ENCODE measurements around the gene MED27. TPM values are rescaled to one million over a fixed set of nuclear protein-coding genes. Genes with fewer than 3 reads are reported as not detected.

Gene MED27
- polyA plus RNA-seq, 1 experiment, result 36.9 TPM

DNA sequence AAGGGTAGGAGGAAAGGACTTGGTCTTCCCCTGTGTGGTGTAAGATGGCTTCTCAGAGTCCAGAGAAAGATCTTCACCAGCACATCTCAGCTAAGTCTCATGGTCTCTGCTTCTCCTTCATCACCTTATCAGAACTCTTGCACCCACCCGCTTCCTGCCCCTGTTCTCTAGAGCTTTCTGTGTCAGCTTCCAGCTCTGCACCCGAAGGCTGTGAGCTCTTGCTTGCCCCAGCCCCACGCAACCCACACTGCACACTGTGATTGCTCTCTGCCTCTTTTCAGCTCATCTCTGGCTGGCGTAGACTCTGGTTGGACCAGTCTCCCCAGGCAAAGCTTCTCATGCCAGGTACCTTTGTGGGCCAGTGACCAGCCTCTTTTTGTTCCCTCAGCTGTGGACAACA lies 246.6 kb downstream of the MED27 start:
- CTCF ChIA-PET, result no interaction called here
- no peak for TF ChIP-seq CTCF (IDR thresholded peaks at IDR 0.05; ENCODE audit: insufficient read depth, low read depth, low read length)

DNA sequence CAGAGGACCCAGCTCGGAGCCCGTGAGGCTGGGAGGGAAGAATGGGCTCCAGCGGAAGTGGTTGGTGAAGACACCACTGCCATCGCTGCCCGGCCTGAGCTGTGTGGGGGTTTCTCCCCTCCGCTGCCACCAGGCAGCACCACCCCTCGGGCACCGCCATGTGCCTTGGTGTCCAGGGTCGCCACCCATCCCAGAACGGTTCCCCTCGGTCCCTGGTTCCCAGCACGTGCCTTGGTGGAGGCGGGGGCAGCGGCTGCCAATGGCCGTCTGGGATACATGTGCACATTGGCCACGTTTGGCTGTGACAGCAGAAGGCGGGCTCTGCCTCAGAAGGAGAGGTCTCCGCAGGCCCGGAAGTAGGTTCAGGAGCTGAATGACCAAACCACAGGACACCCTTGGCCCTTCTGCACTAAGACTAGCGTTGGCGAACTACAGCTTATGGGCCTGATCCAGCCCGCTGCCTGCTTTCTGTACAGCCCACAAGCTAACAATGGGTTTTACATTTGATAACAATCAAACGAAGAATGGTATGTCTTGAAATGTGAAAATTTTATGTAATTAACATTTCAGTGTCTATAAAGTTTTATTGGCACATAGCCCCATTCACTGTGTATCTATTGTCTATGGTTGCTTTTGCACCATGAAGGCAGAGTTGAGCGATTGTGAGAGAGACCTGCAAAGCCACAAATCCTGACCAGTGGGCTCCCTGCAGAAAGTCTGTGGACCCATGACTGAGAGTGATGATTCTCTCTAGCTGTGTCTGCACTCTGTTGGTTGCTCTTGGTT lies 248.1 kb downstream of the MED27 start:
- Histone ChIP-seq H3K4me3 (ENCODE audit: low read depth, low read length) (no peak overlapping the region), H3K27me3 (ENCODE audit: control insufficient read depth, insufficient read depth, low read length) (peaks cover 12% of the 10 kb centered on the region), H3K36me3 (ENCODE audit: control insufficient read depth, insufficient read depth, low read length) (no peaks in the 10 kb centered on the region)
- no peak for DNase-seq (ENCODE audit: low read depth)
- POLR2A ChIA-PET, result no interaction called here
- TF ChIP-seq CTCF (IDR thresholded peaks at IDR 0.05; ENCODE audit: insufficient read depth, low read depth, low read length), result no peak
- CTCF ChIA-PET, result no interaction called here

More for the DNA sequence above, 246.6 kb downstream of the MED27 start:
- Histone ChIP-seq H3K36me3 (ENCODE audit: control insufficient read depth, insufficient read depth, low read length) (no peaks in the 10 kb centered on the region), H3K4me3 (ENCODE audit: low read depth, low read length) (no peak overlapping the region), H3K27me3 (ENCODE audit: control insufficient read depth, insufficient read depth, low read length) (peaks cover 13% of the 10 kb centered on the region)
- POLR2A ChIA-PET, result no interaction called here
- no peak for DNase-seq (ENCODE audit: low read depth)

GRCh38 chr9:131827821-131828369 lies 251.8 kb downstream of the MED27 start:
- Histone ChIP-seq H3K27me3 (ENCODE audit: control insufficient read depth, insufficient read depth, low read length) (peaks cover 22% of the 10 kb centered on the region), H3K36me3 (ENCODE audit: control insufficient read depth, insufficient read depth, low read length) (no peaks in the 10 kb centered on the region), H3K4me3 (ENCODE audit: low read depth, low read length) (no peak overlapping the region)
- DNase-seq (ENCODE audit: low read depth), result no peak
- POLR2A ChIA-PET, result no interaction called here
- TF ChIP-seq CTCF (IDR thresholded peaks at IDR 0.05; ENCODE audit: insufficient read depth, low read depth, low read length), result no peak
- CTCF ChIA-PET, result no interaction called here

GRCh38 chr9:131826966-131827525 lies 252.6 kb downstream of the MED27 start:
- DNase-seq (ENCODE audit: low read depth), result no peak
- Histone ChIP-seq H3K27me3 (ENCODE audit: control insufficient read depth, insufficient read depth, low read length) (peaks cover 23% of the 10 kb centered on the region), H3K4me3 (ENCODE audit: low read depth, low read length) (no peak overlapping the region), H3K36me3 (ENCODE audit: control insufficient read depth, insufficient read depth, low read length) (no peaks in the 10 kb centered on the region)
- ChIA-PET POLR2A (no interaction called here), CTCF (no interaction called here)
- no peak for TF ChIP-seq CTCF (IDR thresholded peaks at IDR 0.05; ENCODE audit: insufficient read depth, low read depth, low read length)

DNA sequence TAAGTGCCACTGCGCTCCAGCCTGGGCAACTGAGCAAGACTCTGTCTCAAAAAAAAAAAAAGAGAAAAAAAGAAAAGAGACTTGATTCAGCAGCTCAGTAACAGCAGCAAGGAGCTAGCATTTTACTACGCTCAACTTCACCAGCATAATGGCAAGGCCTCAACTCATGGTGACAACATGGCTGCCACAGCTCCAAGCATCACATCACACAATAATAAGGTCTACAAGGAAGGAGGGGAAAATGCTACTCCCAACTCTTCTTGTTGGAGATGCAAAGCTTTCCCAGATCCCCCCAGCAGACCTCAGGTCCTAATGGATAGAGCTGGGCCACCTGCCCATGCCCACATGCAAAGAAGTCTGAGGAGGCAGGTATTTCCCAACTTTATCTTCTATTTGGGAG lies 253.6 kb downstream of the MED27 start:
- Histone ChIP-seq H3K4me3 (ENCODE audit: low read depth, low read length) (no peak overlapping the region), H3K36me3 (ENCODE audit: control insufficient read depth, insufficient read depth, low read length) (no peaks in the 10 kb centered on the region), H3K27me3 (ENCODE audit: control insufficient read depth, insufficient read depth, low read length) (peaks cover 25% of the 10 kb centered on the region)
- TF ChIP-seq CTCF (IDR thresholded peaks at IDR 0.05; ENCODE audit: insufficient read depth, low read depth, low read length), result no peak
- CTCF ChIA-PET, result interaction anchor here (1.2 kb wide), 1 partner anchor 9 kb away, joined by 5 read pairs; no protein-coding TSS in a partner anchor
- no peak for DNase-seq (ENCODE audit: low read depth)
- POLR2A ChIA-PET, result no interaction called here
